ENCODE results near the gene LRWD1.
"Not testable (repeated sequence)": the region's sequence is repeated elsewhere in the genome, so short reads cannot be mapped to it uniquely, and the experiment has no call there.

LRWD1 gene

DNA sequence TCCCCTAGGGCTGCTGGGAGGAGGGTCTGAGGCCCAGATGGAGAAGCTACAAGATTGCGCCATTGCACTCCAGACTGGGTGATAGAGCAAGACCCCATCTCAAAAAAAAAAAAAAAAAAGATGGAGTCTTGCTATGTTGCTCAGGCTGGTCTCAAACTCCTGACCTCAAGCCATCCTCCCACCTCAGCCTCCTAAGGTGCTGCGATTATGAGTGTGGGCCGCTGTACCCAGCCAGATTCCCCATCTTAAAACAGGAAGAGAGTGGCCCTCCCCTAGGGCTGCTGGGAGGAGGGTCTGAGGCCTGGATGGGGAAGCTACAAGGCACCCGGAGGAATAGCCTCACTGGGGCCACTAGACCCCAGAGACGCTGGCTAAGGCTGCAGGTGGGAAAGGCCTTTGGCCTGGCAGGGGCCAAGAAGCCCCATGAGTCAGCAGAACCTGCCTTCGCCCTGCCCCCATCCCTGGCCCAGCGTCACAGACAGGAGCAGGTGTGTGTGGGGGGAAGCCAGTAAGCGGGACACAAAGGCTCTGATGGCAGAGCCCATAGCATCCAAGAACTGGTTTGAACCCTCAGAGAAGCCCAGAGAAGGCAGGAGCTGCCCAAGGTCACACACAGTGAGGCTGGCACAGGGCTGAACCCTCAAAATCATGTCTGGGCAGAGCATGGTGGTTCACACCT, 42.8 kb downstream of the LRWD1 start:
- H3K9me3 ChIP-seq (ENCODE audit: control insufficient read depth, insufficient read depth, low read depth, low read length); H3K4me3 ChIP-seq (ENCODE audit: low read depth, low read length); CTCF ChIA-PET; H3K4me1 ChIP-seq (ENCODE audit: control insufficient read depth, insufficient read depth, low read length); POLR2A ChIA-PET; H3K27ac ChIP-seq (ENCODE audit: extremely low read depth, low read depth, low read length); H3K36me3 ChIP-seq (ENCODE audit: control insufficient read depth in 2 of 2, insufficient read depth in 1 of 2, low read length in 2 of 2): not testable (repeated sequence)

DNA sequence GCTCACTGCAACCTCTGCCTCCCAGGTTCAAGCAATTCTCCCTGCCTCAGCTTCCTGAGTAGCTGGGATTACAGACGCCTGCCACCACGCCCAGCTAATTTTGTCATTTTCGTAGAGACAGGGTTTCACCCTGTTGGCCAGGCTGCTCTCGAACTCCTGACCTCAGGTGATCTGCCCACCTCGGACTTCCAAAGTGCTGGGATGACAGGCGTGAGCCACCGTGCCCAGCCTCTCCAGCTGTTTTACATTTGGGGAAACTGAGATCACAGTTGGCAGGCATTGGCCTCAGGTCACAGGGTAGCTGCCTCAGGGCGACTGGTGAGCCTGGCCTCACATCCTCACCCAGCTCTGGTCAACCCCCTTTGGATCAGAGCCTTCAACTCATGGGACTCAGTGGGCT, 45.8 kb downstream of the LRWD1 start:
- H3K36me3 ChIP-seq (ENCODE audit: control insufficient read depth in 2 of 2, insufficient read depth in 1 of 2, low read length in 2 of 2); H3K4me3 ChIP-seq (ENCODE audit: low read depth, low read length); H3K27ac ChIP-seq (ENCODE audit: extremely low read depth, low read depth, low read length); H3K4me1 ChIP-seq (ENCODE audit: control insufficient read depth, insufficient read depth, low read length); CTCF ChIA-PET; H3K9me3 ChIP-seq (ENCODE audit: control insufficient read depth, insufficient read depth, low read depth, low read length); POLR2A ChIA-PET: not testable (repeated sequence)

DNA sequence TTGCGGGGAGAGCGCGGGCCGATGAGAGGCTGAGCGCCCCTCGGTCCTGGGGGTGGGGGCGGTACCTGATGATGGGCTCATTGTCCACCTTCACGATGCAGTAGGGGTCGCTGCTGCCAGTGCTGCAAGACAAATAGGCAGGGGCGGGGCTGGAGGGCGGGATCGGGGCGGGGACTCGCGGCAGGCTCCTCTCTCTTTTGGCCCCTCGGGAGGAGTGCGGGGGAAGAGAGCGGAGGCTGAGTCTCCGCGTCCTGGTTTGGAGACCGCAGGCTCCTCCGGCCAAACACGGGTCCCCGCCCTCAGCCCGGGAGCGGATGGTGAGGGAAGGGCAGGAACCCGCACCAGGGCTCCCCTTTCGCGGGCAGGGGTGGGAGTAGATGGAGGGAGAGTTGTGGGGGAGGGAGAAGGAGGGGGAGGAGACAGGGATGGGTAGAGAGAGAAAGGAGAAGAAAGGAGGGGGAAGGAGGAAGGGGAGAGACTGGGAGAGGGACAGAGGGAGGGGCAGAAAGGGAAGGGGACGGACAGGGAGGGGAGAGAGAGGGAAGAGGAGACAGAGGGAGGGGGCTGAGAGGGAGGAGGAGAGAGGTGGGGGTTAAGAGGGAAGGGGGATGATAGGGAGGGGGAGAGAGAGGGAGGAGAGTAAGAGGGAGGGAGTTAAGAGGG, 47.2 kb downstream of the LRWD1 start:
- H3K4me1 ChIP-seq (ENCODE audit: control insufficient read depth, insufficient read depth, low read length); CTCF ChIA-PET; H3K27ac ChIP-seq (ENCODE audit: extremely low read depth, low read depth, low read length); H3K36me3 ChIP-seq (ENCODE audit: control insufficient read depth in 2 of 2, insufficient read depth in 1 of 2, low read length in 2 of 2); H3K4me3 ChIP-seq (ENCODE audit: low read depth, low read length); H3K9me3 ChIP-seq (ENCODE audit: control insufficient read depth, insufficient read depth, low read depth, low read length); POLR2A ChIA-PET: not testable (repeated sequence)

DNA sequence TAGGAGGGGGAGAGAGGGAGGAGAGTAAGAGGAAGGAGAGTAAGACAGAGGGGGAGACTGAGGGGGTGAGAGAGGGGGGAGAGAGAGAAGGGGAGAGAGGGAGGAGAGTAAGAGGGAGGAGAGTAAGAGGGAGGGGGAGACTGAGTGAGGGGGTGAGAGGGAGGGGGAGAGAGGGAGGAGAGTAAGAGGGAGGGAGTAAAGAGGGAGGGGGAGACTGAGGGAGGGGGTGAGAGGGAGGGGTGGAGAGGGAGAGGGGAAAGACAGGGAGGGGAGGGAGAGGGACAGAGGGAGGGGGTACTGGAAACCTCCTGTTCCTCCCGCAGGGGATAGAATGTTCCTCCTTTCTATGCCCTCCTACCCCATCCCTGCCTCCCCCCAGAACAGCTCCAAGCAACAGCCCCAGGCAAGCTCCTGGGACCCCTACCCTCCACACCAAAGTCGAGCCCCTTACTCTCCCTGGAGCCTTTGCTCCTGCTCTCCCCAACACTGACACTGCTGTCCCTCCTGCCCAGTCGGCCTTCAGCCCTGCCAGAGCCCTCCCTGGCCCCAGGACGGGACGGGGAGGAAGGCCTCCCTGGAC, 47.9 kb downstream of the LRWD1 start:
- H3K27ac ChIP-seq (ENCODE audit: extremely low read depth, low read depth, low read length); H3K36me3 ChIP-seq (ENCODE audit: control insufficient read depth in 2 of 2, insufficient read depth in 1 of 2, low read length in 2 of 2); H3K4me3 ChIP-seq (ENCODE audit: low read depth, low read length); H3K4me1 ChIP-seq (ENCODE audit: control insufficient read depth, insufficient read depth, low read length); H3K9me3 ChIP-seq (ENCODE audit: control insufficient read depth, insufficient read depth, low read depth, low read length); POLR2A ChIA-PET; CTCF ChIA-PET: not testable (repeated sequence)
- TF ChIP-seq, protein P1, sequence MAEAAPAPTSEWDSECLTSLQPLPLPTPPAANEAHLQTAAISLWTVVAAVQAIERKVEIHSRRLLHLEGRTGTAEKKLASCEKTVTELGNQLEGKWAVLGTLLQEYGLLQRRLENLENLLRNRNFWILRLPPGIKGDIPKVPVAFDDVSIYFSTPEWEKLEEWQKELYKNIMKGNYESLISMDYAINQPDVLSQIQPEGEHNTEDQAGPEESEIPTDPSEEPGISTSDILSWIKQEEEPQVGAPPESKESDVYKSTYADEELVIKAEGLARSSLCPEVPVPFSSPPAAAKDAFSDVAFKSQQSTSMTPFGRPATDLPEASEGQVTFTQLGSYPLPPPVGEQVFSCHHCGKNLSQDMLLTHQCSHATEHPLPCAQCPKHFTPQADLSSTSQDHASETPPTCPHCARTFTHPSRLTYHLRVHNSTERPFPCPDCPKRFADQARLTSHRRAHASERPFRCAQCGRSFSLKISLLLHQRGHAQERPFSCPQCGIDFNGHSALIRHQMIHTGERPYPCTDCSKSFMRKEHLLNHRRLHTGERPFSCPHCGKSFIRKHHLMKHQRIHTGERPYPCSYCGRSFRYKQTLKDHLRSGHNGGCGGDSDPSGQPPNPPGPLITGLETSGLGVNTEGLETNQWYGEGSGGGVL (tag by site-specific recombination; IDR thresholded peaks at IDR 0.05), result 0 out of 2 replicates have a peak, but pooled peaks have one; percentile 16
- TF ChIP-seq SP3 (tag by site-specific recombination; IDR thresholded peaks at IDR 0.05) (peak; percentile 67), ZFHX2 (tag by site-specific recombination; conservative IDR thresholded peaks at IDR 0.05) (peak; percentile 76), WT1 (tag by site-specific recombination; IDR thresholded peaks at IDR 0.05) (peak; percentile 95), ZNF266 (tag by site-specific recombination; IDR thresholded peaks at IDR 0.05; ENCODE audit: low read depth) (peak; percentile 35; the same call in 1 of the 2 replicates), EGR2 (tag by site-specific recombination; IDR thresholded peaks at IDR 0.05; ENCODE audit: low read depth) (peak; percentile 54; the same call in 1 of the 2 replicates), KLF1 (tag by site-specific recombination; IDR thresholded peaks at IDR 0.05) (0 out of 2 replicates have a peak, but pooled peaks have one; percentile 50)
- TF ChIP-seq, protein P2, sequence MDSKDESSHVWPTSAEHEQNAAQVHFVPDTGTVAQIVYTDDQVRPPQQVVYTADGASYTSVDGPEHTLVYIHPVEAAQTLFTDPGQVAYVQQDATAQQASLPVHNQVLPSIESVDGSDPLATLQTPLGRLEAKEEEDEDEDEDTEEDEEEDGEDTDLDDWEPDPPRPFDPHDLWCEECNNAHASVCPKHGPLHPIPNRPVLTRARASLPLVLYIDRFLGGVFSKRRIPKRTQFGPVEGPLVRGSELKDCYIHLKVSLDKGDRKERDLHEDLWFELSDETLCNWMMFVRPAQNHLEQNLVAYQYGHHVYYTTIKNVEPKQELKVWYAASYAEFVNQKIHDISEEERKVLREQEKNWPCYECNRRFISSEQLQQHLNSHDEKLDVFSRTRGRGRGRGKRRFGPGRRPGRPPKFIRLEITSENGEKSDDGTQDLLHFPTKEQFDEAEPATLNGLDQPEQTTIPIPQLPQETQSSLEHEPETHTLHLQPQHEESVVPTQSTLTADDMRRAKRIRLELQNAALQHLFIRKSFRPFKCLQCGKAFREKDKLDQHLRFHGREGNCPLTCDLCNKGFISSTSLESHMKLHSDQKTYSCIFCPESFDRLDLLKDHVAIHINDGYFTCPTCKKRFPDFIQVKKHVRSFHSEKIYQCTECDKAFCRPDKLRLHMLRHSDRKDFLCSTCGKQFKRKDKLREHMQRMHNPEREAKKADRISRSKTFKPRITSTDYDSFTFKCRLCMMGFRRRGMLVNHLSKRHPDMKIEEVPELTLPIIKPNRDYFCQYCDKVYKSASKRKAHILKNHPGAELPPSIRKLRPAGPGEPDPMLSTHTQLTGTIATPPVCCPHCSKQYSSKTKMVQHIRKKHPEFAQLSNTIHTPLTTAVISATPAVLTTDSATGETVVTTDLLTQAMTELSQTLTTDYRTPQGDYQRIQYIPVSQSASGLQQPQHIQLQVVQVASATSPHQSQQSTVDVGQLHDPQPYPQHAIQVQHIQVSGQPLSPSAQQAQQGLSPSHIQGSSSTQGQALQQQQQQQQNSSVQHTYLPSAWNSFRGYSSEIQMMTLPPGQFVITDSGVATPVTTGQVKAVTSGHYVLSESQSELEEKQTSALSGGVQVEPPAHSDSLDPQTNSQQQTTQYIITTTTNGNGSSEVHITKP (tag by site-specific recombination; IDR thresholded peaks at IDR 0.05), result 0 out of 2 replicates have a peak, but pooled peaks have one; percentile 28
- TF ChIP-seq, protein P3, sequence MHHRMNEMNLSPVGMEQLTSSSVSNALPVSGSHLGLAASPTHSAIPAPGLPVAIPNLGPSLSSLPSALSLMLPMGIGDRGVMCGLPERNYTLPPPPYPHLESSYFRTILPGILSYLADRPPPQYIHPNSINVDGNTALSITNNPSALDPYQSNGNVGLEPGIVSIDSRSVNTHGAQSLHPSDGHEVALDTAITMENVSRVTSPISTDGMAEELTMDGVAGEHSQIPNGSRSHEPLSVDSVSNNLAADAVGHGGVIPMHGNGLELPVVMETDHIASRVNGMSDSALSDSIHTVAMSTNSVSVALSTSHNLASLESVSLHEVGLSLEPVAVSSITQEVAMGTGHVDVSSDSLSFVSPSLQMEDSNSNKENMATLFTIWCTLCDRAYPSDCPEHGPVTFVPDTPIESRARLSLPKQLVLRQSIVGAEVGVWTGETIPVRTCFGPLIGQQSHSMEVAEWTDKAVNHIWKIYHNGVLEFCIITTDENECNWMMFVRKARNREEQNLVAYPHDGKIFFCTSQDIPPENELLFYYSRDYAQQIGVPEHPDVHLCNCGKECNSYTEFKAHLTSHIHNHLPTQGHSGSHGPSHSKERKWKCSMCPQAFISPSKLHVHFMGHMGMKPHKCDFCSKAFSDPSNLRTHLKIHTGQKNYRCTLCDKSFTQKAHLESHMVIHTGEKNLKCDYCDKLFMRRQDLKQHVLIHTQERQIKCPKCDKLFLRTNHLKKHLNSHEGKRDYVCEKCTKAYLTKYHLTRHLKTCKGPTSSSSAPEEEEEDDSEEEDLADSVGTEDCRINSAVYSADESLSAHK (tag by site-specific recombination; IDR thresholded peaks at IDR 0.05), result peak; percentile 46
- TF ChIP-seq, protein P4, sequence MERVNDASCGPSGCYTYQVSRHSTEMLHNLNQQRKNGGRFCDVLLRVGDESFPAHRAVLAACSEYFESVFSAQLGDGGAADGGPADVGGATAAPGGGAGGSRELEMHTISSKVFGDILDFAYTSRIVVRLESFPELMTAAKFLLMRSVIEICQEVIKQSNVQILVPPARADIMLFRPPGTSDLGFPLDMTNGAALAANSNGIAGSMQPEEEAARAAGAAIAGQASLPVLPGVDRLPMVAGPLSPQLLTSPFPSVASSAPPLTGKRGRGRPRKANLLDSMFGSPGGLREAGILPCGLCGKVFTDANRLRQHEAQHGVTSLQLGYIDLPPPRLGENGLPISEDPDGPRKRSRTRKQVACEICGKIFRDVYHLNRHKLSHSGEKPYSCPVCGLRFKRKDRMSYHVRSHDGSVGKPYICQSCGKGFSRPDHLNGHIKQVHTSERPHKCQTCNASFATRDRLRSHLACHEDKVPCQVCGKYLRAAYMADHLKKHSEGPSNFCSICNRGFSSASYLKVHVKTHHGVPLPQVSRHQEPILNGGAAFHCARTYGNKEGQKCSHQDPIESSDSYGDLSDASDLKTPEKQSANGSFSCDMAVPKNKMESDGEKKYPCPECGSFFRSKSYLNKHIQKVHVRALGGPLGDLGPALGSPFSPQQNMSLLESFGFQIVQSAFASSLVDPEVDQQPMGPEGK (tag by site-specific recombination; IDR thresholded peaks at IDR 0.05), result 0 out of 2 replicates have a peak, but pooled peaks have one; percentile 30
